ENCODE results near the gene ZNF622.

The ZNF622 gene

GRCh38 chr5:16427587-16427986 lies 38.0 kb downstream of the ZNF622 start:
- DNase-seq: no peak

- DNase-seq: no peak
Measured at GRCh38 chr5:16418471-16418922, 47.1 kb downstream of the ZNF622 start.

- no peak for DNase-seq
Measured at GRCh38 chr5:16417398-16418074, 48.1 kb downstream of the ZNF622 start.

- no peak for DNase-seq
Measured at GRCh38 chr5:16414861-16415260, 50.7 kb downstream of the ZNF622 start.

- DNase-seq: no peak
Measured at GRCh38 chr5:16413166-16413860, 52.3 kb downstream of the ZNF622 start.

- DNase-seq: no peak
Measured at GRCh38 chr5:16412556-16412955, 53.0 kb downstream of the ZNF622 start.

GRCh38 chr5:16411741-16412455 lies 53.7 kb downstream of the ZNF622 start:
- DNase-seq: no peak

GRCh38 chr5:16411235-16411634 lies 54.4 kb downstream of the ZNF622 start:
- no peak for DNase-seq

- no peak for DNase-seq
Measured at GRCh38 chr5:16410338-16410737, 55.3 kb downstream of the ZNF622 start.

- DNase-seq: no peak
Measured at GRCh38 chr5:16406630-16407029, 59.0 kb downstream of the ZNF622 start.

- DNase-seq: no peak
Measured at GRCh38 chr5:16406023-16406422, 59.6 kb downstream of the ZNF622 start.

Data from stimulated activated naive CD4-positive, alpha-beta T cell treated with Interleukin-2 at 50 U/mL for 16 hours (primary cell).